ENCODE measurements around the gene CD82. TPM values are rescaled to one million over a fixed set of nuclear protein-coding genes. Genes with fewer than 3 reads are reported as not detected.

Gene CD82
- total RNA-seq, 1 donor from 2014 or later = 91.6 TPM

GRCh38 chr11:44525473-44526252 lies 39.8 kb upstream of the CD82 start:
- no peak overlapping the region for H3K27ac ChIP-seq
- H3K36me3 ChIP-seq = no peaks in the 10 kb centered on the region
- no peaks in the 10 kb centered on the region for H3K27me3 ChIP-seq
- TF ChIP-seq CTCF (IDR thresholded peaks at IDR 0.05) (no peak), POLR2A (IDR thresholded peaks at IDR 0.05) (no peak), POLR2AphosphoS5 (IDR thresholded peaks at IDR 0.05; ENCODE audit: insufficient read depth in 1 of 2, low read depth in 1 of 2) (no peak)
- intact Hi-C loops (cut with DNase I) = no loop called here
- no peak overlapping the region for H3K4me3 ChIP-seq
- DNase-seq (ENCODE audit: extremely low spot score in 2 of 2) = no peak
- no peaks in the 10 kb centered on the region for H3K9me3 ChIP-seq
- H3K4me1 ChIP-seq = peaks cover 4% of the 10 kb centered on the region

GRCh38 chr11:44526438-44526837 lies 39.0 kb upstream of the CD82 start:
- H3K4me3 ChIP-seq = no peak overlapping the region
- no peaks in the 10 kb centered on the region for H3K4me1 ChIP-seq
- H3K27me3 ChIP-seq = no peaks in the 10 kb centered on the region
- DNase-seq (ENCODE audit: extremely low spot score in 2 of 2) = no peak
- H3K27ac ChIP-seq = no peak overlapping the region
- TF ChIP-seq POLR2A (IDR thresholded peaks at IDR 0.05) (no peak), POLR2AphosphoS5 (IDR thresholded peaks at IDR 0.05; ENCODE audit: insufficient read depth in 1 of 2, low read depth in 1 of 2) (no peak), CTCF (IDR thresholded peaks at IDR 0.05) (no peak)
- H3K9me3 ChIP-seq = no peaks in the 10 kb centered on the region
- intact Hi-C loops (cut with DNase I) = no loop called here
- H3K36me3 ChIP-seq = no peaks in the 10 kb centered on the region

- intact Hi-C loops (cut with DNase I) = no loop called here
These were observed 38.0 kb upstream of the CD82 start for GRCh38 chr11:44527476-44527875.

GRCh38 chr11:44528103-44528502 lies 37.4 kb upstream of the CD82 start:
- no peak for DNase-seq (ENCODE audit: extremely low spot score in 2 of 2)
- Histone ChIP-seq H3K27me3 (no peaks in the 10 kb centered on the region), H3K4me1 (no peaks in the 10 kb centered on the region), H3K4me3 (no peak overlapping the region), H3K9me3 (no peaks in the 10 kb centered on the region), H3K36me3 (no peaks in the 10 kb centered on the region), H3K27ac (no peak overlapping the region)
- intact Hi-C loops (cut with DNase I) = no loop called here
- no peak for TF ChIP-seq POLR2A (IDR thresholded peaks at IDR 0.05)
- no peak for TF ChIP-seq POLR2AphosphoS5 (IDR thresholded peaks at IDR 0.05; ENCODE audit: insufficient read depth in 1 of 2, low read depth in 1 of 2)
- no peak for TF ChIP-seq CTCF (IDR thresholded peaks at IDR 0.05)

More at GRCh38 chr11:44527476-44527875, 38.0 kb upstream of the CD82 start:
- Histone ChIP-seq H3K4me1 (no peaks in the 10 kb centered on the region), H3K27me3 (no peaks in the 10 kb centered on the region), H3K9me3 (no peaks in the 10 kb centered on the region), H3K36me3 (no peaks in the 10 kb centered on the region), H3K4me3 (no peak overlapping the region), H3K27ac (no peak overlapping the region)
- no peak for TF ChIP-seq POLR2AphosphoS5 (IDR thresholded peaks at IDR 0.05; ENCODE audit: insufficient read depth in 1 of 2, low read depth in 1 of 2)
- no peak for TF ChIP-seq POLR2A (IDR thresholded peaks at IDR 0.05)
- TF ChIP-seq CTCF (IDR thresholded peaks at IDR 0.05) = no peak
- no peak for DNase-seq (ENCODE audit: extremely low spot score in 2 of 2)

- H3K4me1 ChIP-seq = no peaks in the 10 kb centered on the region
- no peaks in the 10 kb centered on the region for H3K9me3 ChIP-seq
- H3K27ac ChIP-seq = no peak overlapping the region
- H3K36me3 ChIP-seq = no peaks in the 10 kb centered on the region
- intact Hi-C loops (cut with DNase I) = no loop called here
- no peak for TF ChIP-seq CTCF (IDR thresholded peaks at IDR 0.05)
- no peak for TF ChIP-seq POLR2A (IDR thresholded peaks at IDR 0.05)
- no peak for TF ChIP-seq POLR2AphosphoS5 (IDR thresholded peaks at IDR 0.05; ENCODE audit: insufficient read depth in 1 of 2, low read depth in 1 of 2)
- H3K27me3 ChIP-seq = no peaks in the 10 kb centered on the region
- DNase-seq (ENCODE audit: extremely low spot score in 2 of 2) = no peak
- H3K4me3 ChIP-seq = no peak overlapping the region
These were observed 36.9 kb upstream of the CD82 start for GRCh38 chr11:44528581-44528980.
